HFF-Myc (cell line): ENCODE data around the gene COQ5.

Experiments used
- DNase-seq: peaks from one replicate; pipeline ENCODE4 v3.0.0-alpha.2; 2011; ENCODE audit warnings: low read depth; ENCODE audit errors: extremely low read depth
- H3K4me3 ChIP-seq: replicated peaks from 2 replicates; pipeline ENCODE4 v1.5.1; 2011; ENCODE audit warnings: low read depth, mild to moderate bottlenecking, control low read depth, low read length
- CTCF ChIP-seq: IDR thresholded peaks from 2 replicates; pipeline ENCODE4 v1.5.1; 2012; ENCODE audit warnings: mild to moderate bottlenecking, low read depth, low read length, control low read depth; ENCODE audit errors: missing control alignments

COQ5 gene

GRCh38 chr12:120557589-120557988 is 28.6 kb upstream of the COQ5 start:
- TF ChIP-seq CTCF: no peak

GRCh38 chr12:120554678-120555077 is 25.7 kb upstream of the COQ5 start:
- TF ChIP-seq CTCF: no peak
- no peak overlapping the region for H3K4me3 ChIP-seq
- DNase-seq: no peak

More at GRCh38 chr12:120557589-120557988, 28.6 kb upstream of the COQ5 start:
- no peak overlapping the region for H3K4me3 ChIP-seq
- no peak for DNase-seq

DNA sequence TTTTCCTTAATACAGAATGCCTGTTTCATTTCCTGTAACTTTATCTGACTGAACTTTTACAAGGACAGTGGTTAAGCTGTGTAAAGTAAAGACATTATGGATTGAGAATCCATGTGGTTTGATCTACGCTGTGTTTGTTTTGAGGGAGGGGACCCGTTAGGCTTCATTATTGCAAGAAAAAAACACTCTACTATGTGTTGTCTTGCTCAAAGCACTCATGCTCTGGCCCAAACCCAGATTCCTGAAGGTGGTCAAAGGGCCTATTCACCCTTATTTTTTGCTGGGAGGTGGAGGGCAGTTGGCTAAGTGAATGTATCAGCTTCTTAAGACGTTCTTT is 17.1 kb upstream of the COQ5 start:
- no peak overlapping the region for H3K4me3 ChIP-seq
- DNase-seq: no peak
- no peak for TF ChIP-seq CTCF

DNA sequence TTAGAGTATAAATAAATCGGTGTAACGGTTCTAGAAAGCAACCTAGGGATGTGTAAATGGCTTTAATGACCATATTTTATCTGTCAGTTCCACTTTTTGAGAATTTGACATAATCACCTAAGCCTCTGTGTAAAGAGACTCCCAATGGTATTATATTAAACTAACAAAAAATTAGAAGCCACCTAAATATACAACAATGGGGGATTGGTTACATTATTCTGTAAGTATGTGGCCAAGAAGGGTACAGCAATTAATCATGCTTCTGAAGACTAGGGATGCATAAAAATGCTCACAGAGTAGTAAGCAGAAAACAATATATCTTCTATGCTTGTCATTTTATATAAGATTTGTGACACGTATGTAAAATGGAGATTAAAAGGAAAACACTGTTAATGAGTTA is 15.7 kb upstream of the COQ5 start:
- no peak for TF ChIP-seq CTCF
- no peak for DNase-seq
- no peak overlapping the region for H3K4me3 ChIP-seq

GRCh38 chr12:120542166-120542565 is 13.2 kb upstream of the COQ5 start:
- DNase-seq: no peak
- TF ChIP-seq CTCF: no peak
- no peak overlapping the region for H3K4me3 ChIP-seq

- DNase-seq: no peak
- H3K4me3 ChIP-seq: no peak overlapping the region
- no peak for TF ChIP-seq CTCF
Measured at GRCh38 chr12:120540445-120540844, 11.5 kb upstream of the COQ5 start.

- no peak for TF ChIP-seq CTCF
- no peak overlapping the region for H3K4me3 ChIP-seq
- no peak for DNase-seq
Measured at GRCh38 chr12:120539303-120539702, 10.3 kb upstream of the COQ5 start.
